BE2C (cell line): Measurements from ENCODE around the gene TNNI2.

Source experiments
- DNase-seq: peaks from one replicate; pipeline ENCODE4 v3.0.0-alpha.2; 2020
- H3K27me3 ChIP-seq: fragments of 250-450 bp; sonication (Bioruptor Pico); 2 replicates; pipeline ENCODE4 v1.5.1; 2020; ENCODE audit warnings: mild to moderate bottlenecking
- H3K36me3 ChIP-seq: fragments of 250-450 bp; sonication (Bioruptor Pico); 2 replicates; pipeline ENCODE4 v1.5.1; 2020; ENCODE audit warnings: mild to moderate bottlenecking
- H3K4me1 ChIP-seq: fragments of 250-450 bp; sonication (Bioruptor Pico); 2 replicates; pipeline ENCODE4 v1.5.1; 2020
- H3K4me3 ChIP-seq: 2 replicates; pipeline ENCODE4 v1.5.1; 2011; ENCODE audit warnings: low read depth, low read length
- H3K9me3 ChIP-seq: fragments of 250-450 bp; sonication (Bioruptor Pico); 2 replicates; pipeline ENCODE4 v1.5.1; 2020
- TF ChIP-seq, protein P1 (sequence below): IDR thresholded peaks from 2 replicates; pipeline ENCODE4 v1.5.1; 2012; ENCODE audit warnings: mild to moderate bottlenecking, low read depth, low read length

TNNI2 gene

DNA sequence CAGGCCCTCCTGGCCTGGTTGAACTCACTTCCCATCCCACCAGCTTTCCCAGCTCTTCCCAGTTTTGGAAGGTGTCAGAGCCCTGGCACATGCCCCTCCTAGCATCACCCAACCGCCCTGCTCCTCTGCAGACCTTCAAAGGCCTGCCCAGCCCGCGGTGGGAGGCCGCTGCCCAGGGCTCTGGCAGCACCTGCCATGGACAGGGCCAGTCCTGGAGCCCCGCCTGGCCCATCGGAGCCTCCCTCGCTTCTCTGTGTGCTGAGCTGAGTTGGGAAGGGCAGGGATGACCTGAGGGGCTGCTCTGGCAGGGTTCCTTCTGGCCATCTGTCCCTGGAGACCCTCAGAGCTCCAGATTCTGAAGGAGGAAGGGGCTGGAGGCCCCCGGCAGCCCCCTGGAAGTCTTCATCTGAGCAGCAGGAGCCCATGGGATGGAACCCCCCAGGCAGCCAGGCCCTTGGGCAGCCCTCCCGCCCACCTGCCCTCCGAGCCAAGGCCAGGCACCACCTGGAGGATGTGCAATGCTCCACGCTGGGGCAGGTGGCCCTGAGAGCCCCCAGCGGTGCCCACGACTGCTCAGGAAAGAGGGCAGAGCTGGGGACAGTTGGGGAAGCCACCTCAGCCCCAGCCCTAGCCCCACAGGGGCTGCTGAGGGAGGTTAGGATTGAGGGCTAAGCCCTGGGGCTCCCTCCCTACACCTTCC is 17.7 kb downstream of the TNNI2 start:
- Histone ChIP-seq H3K27me3 (no peaks in the 10 kb centered on the region), H3K4me1 (no peaks in the 10 kb centered on the region), H3K9me3 (no peaks in the 10 kb centered on the region), H3K36me3 (no peaks in the 10 kb centered on the region), H3K4me3 (no peak overlapping the region)
- DNase-seq = no peak
- TF ChIP-seq, protein P1, sequence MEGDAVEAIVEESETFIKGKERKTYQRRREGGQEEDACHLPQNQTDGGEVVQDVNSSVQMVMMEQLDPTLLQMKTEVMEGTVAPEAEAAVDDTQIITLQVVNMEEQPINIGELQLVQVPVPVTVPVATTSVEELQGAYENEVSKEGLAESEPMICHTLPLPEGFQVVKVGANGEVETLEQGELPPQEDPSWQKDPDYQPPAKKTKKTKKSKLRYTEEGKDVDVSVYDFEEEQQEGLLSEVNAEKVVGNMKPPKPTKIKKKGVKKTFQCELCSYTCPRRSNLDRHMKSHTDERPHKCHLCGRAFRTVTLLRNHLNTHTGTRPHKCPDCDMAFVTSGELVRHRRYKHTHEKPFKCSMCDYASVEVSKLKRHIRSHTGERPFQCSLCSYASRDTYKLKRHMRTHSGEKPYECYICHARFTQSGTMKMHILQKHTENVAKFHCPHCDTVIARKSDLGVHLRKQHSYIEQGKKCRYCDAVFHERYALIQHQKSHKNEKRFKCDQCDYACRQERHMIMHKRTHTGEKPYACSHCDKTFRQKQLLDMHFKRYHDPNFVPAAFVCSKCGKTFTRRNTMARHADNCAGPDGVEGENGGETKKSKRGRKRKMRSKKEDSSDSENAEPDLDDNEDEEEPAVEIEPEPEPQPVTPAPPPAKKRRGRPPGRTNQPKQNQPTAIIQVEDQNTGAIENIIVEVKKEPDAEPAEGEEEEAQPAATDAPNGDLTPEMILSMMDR = no peak

DNA sequence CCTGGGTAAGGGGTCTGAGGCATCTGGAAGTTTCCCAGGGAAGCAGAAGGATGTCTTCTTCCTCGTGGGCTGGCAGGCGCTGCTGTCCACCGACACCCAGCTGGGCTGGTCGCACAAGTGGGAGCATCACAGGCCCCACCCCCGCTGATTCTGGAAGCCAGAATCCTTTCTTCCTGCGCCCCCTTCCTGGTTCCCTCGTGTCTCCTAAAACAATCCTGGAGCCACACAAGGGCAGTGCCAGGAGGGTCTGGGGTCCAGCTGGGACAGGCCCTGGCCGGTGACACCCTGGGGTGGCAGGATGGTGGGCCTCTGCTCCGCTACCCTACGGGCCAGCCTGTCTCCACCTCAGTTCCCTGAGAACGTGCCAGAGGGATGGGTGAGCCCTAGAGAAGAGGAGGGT is 18.3 kb downstream of the TNNI2 start:
- H3K36me3 ChIP-seq = no peaks in the 10 kb centered on the region
- H3K9me3 ChIP-seq = no peaks in the 10 kb centered on the region
- H3K4me3 ChIP-seq = no peak overlapping the region
- no peaks in the 10 kb centered on the region for H3K4me1 ChIP-seq
- TF ChIP-seq, protein P1 = no peak
- DNase-seq = no peak
- no peaks in the 10 kb centered on the region for H3K27me3 ChIP-seq

DNA sequence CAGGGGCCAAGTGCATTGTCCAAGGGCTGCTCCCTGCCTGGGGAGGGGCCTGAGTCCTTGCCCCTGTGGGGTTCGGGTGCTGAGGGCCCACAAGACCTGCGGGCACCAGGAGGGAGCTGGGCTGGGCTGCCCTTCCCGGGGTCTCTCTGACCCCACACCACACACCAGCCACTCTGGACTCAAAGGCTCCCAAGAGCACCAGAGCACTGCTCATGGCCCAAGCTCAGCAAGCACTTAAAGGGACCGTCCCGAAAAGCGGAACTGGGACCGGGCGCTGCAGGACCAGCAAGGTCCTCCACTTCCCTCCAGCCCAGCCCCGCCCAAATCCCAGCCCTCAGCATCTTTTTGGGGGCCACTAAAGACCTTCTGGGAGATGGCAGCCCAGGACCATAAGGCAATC is 19.4 kb downstream of the TNNI2 start:
- DNase-seq = no peak
- Histone ChIP-seq H3K27me3 (no peaks in the 10 kb centered on the region), H3K4me1 (no peaks in the 10 kb centered on the region), H3K36me3 (no peaks in the 10 kb centered on the region), H3K9me3 (no peaks in the 10 kb centered on the region), H3K4me3 (no peak overlapping the region)
- TF ChIP-seq, protein P1 = no peak

DNA sequence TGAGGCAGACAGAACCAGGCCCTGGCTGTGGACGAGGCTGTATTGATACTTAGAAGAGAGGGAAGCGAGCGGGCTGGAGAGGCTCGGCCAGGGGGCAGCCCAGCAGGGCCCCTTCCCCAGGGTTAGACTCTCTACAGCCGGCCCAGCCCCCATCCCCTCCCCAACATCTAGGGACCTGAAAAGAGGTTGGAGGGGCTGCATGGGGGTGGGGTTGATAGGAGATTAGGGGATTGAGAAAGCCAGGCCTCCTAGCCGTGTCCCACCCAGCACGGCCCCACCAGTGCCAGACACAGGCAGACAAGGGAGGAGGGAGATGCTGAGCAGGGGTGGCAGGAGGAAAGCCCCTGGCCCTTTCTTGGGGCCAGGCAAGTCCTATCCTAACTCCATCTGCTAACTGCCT is 19.8 kb downstream of the TNNI2 start:
- Histone ChIP-seq H3K36me3 (no peaks in the 10 kb centered on the region), H3K27me3 (no peaks in the 10 kb centered on the region), H3K4me3 (no peak overlapping the region), H3K4me1 (peaks cover 4% of the 10 kb centered on the region), H3K9me3 (no peaks in the 10 kb centered on the region)
- TF ChIP-seq, protein P1 = no peak
- no peak for DNase-seq

DNA sequence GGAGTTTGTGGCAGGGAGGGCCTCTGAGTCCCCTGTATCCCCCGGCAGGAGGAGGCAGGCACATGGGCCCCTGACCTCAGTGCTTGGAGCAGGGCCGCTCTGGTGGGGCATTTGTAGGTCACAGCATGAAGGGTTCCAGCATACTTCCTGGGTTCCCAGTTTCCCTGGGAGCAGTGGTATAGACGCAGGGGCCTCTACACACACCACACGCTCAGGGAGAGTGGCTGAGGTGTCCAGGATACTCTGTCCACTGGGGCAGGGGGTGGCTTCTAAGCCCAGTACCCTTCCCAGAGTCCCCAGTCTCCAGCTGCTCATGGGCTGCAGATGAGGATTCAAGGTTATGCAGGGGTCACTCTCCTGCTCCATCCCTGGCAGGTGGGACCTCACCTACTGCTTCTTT is 20.2 kb downstream of the TNNI2 start:
- H3K4me3 ChIP-seq = no peak overlapping the region

DNA sequence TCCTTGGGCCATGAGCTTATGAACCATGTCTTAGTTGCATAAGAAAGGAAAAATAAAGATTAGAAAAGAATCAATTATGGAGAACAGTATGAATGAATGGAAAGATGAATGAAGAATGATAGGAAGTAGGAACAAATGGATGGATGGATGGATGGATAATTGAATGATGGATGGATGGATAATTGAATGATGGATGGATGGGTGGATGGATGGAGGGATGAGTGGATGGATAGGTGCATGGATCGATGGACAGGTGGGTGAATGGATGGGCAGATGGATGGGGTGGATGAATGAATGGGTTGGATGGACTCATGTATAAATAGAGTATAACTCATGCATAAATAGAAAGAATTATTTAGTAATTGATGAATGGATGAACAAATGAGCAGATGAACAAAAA is 21.3 kb downstream of the TNNI2 start:
- Histone ChIP-seq H3K27me3 (no peaks in the 10 kb centered on the region), H3K9me3 (no peaks in the 10 kb centered on the region), H3K4me3 (no peak overlapping the region), H3K36me3 (no peaks in the 10 kb centered on the region), H3K4me1 (peaks cover 6% of the 10 kb centered on the region)
- DNase-seq = no peak
- TF ChIP-seq, protein P1 = no peak

More for the DNA sequence above, 20.2 kb downstream of the TNNI2 start:
- Histone ChIP-seq H3K9me3 (no peaks in the 10 kb centered on the region), H3K27me3 (no peaks in the 10 kb centered on the region), H3K4me1 (peaks cover 6% of the 10 kb centered on the region), H3K36me3 (no peaks in the 10 kb centered on the region)
- TF ChIP-seq, protein P1 = no peak
- no peak for DNase-seq
